Muscle of back (tissue), 11 donors: Measurements from ENCODE around the gene CELSR1. TPM values are rescaled to one million over a fixed set of nuclear protein-coding genes. Genes with fewer than 3 reads are reported as not detected.
A peak's percentile ranks its signal among the peaks of the same experiment; 100 is the strongest.

Source experiments
- DNase-seq, 3 donors: peaks; one replicate each; pipeline versions ENCODE4 v3.0.0 to v3.0.0-alpha.2; 2013
- polyA plus RNA-seq, 10 donors: library from polyadenylated mRNA; unstranded; fragments of 120-200 nt; gene quantifications; one replicate each; pipeline ENCODE4 v1.2.1, GENCODE V29; 2013; ENCODE audit not compliant: insufficient read length in 10 of 10

The CELSR1 gene
- polyA plus RNA-seq, 10 donors: 1.7 to 9.8 (median 3.3) TPM

DNA sequence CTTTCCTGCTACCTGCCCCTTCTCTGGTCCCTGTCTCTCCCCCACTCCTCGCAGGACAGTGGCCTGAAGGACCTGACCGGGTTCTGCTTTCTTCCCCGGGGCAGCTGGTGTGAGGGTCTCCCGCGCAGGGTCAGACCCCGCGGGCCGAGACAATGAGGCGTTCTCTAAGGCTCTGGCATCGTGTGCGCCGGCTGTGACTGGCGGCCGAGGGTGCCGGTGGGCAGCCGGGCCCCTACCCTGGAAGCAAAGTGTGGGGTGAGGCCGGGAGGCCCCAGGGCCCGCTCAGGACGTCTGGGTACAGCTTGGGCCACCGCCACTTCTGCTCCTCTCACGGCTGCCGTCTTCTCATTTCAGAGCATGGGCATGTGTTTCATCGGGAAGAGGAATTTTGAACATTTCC lies 185.7 kb downstream of the CELSR1 start:
- DNase-seq: no peak

DNA sequence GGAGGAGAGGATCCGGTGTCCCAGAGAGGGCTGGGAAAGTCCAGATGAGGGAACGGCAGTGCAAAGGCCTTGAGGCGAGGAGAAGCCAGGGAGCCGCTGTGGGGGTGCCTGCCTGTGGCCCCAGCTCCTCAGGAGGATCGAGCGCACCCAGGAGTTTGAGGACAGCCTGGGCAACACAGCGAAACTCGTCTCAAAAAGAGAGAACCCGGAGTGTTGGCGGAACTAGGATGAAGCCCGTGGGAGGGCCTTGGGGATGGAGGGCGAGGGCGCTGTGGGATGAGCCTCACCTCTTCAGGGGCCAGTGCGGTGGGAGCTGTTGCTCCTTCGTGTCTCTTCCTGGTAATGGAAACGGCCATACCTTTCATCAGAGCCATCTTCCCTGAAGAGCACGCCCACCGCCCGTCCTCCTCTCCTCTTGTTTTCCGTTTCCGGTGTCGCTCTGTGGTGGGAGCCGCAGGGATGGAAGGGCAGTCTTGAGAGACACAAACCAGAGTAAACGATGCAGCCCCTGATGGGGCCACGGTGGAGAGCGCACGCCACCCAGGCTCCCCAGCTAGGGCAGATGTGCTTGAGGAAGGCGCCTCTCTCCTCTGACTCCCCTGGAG lies 186.2 kb downstream of the CELSR1 start:
- DNase-seq: no peak

DNA sequence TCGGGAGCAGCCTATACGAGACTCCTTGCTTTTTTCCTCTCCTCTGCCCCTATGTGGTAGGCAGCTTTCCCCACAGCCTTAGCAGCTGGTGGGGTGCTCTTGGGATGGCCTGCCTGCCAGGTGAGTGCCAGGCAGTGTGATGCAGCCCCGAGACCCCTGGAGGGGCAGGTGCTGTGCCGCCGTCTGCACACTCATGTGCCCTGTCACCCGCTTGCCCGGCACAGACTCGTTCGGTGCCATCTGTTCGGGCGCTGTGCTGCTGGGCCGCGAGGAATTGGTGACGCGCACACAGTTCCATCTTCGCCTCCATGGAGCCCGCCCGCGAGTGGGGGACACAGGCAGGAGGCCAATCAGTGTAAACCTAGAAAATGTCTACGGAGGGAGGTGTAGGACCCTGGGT lies 186.8 kb downstream of the CELSR1 start:
- no peak for DNase-seq

DNA sequence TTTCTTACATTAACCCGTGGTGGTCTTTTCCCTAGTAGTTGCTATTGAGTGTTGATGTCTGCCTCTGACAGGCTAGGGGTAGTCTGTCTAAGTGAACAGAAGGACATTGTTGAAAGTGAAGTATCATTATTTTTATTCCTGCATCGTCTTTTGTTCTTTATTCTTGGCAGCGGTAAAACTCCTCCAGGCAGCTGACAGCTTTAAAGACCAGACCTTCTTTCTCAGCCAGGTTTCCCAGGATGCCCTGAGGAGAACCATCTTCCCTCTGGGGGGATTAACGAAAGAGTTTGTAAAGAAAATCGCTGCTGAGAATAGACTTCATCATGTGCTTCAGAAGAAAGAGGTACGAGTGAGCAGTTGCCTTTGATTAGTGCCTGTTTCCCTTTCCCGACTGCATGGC lies 187.3 kb downstream of the CELSR1 start:
- no peak for DNase-seq

DNA sequence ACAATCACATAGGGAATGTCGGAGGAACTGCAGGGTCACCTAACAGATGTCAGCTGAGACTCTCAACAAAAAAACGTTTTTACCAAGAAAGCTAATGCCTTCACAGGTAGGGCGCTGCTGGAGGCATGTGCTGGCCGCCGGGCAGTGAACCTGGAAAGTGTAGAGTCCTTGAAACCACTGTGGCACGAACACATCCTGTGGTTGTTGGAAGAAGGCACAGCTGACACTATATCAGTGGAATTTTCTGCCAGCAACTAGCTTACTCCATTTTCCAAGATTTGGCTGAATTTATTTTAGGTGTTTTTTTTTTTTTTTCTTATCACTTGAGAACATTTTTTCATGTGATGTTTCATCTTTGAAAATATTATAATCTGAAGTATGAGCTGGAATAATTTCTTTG lies 187.7 kb downstream of the CELSR1 start:
- no peak for DNase-seq

DNA sequence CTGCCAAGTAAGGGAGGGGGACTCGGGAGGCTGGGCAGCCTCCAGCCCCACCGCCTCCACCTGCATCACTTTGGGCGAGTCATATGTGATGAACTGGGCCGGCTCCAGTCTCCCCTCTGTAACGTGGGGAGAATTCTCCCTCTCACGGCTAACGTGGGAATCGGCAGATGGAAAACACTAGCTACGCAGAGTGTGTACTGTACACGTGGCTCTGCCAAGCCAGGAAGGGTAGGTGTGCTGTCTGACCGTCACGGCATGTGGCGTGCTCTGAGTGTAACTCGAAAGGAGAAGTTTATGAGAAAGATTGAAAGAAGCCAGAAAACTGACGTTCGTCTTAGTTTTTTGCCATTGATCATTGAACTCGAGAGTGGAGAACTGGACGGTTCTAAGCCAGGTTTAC lies 188.2 kb downstream of the CELSR1 start:
- no peak for DNase-seq

DNA sequence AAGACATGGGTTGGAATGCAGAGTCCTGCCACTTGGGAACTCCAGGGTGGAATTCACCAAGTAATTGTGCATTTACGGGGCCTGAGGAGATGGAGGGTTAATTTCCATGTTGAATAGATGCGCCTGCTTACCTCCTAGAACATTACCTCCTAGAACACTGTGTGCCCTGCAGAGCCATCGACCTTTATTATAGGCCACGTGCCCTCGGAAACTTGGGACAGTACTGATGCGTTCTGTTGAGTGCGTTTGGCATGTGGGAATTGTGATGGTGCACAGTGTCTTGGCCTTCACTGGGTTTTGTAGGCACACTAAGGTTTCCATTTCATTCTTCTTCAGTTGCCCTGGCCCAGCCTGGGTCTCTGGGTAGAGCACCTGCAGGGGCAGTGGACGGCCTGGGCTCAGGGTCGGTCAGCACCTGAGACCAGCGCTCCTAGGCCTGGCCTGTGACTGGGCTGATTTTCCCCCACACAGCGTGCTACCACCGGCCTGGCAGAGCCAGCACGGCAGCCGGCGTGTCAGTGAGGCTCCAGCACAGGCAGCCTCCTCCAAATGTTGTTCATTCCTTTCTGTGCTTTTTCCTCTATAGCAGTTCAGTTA lies 189.2 kb downstream of the CELSR1 start:
- no peak for DNase-seq

DNA sequence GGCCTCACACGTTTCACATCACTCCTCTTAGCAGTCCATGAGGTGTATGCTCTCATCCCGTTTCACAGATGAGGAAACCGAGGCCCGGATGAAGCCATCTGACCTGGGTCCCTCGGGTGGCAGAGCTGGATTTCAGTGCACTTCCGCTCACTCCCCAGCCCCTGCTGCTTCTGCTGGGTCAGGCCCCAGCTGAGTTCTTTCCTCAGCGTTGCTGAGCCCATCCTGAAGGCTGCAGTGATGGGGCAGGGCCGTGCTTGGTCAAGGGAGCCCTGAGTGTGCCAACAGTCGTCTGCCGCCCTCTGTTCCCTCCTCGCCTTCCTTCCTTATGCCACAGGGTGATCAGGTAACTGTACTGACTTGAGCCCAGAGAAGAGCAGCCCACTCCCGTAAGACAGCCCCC lies 189.8 kb downstream of the CELSR1 start:
- no peak for DNase-seq

DNA sequence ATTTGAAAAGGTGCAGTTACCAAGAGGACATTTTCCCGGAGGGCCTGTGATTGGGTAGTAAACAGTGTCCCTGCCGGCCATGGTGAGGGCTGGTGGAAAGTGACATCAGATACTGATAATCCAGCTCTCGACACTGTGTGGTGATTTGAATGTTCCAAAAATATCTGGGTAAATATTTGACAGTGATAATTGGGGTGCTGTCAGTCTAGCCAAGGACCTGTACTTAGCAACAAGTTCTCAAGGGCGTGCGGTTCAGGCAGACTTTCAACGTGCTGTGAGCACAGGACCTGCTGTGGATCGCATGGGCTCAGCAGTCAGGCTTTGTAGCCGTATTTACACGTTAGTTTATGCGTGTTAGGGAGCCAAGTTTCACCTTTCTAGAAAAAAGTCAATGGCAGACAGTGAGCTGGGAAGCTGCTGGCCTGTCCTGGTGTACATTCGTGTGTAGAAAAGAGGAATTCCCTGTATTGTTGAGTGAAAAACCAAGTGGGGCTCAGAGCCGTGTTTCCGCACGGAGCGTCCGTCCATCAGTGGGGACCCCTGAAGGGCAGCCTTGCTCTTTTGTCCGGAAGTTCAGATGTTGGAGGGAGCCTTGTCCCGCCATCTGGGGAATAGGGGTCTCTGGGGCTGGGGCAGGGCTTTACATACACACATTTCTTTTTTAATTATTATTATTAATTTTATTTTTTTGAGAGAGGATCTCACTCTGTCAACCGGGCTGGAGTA lies 190.6 kb downstream of the CELSR1 start:
- no peak for DNase-seq

DNA sequence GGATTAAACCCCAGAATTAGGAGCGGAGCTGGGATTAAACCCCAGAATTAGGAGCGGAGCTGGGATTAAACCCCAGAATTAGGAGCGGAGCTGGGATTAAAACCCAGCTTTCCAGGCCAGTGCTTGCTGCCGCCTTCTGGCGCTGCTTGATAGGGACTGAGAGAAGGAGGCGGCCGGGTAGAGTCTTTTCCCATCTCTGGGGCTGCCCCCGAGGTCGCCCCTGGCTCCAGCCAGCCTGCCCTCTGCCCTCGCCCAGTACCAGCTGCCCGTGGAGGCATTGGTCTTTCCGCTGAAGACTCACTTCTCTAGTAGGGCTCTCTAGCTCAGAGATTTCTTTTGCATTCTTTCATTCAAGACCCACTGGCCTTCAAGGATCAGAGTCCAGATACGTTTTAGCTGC lies 196.7 kb downstream of the CELSR1 start:
- no peak for DNase-seq

DNA sequence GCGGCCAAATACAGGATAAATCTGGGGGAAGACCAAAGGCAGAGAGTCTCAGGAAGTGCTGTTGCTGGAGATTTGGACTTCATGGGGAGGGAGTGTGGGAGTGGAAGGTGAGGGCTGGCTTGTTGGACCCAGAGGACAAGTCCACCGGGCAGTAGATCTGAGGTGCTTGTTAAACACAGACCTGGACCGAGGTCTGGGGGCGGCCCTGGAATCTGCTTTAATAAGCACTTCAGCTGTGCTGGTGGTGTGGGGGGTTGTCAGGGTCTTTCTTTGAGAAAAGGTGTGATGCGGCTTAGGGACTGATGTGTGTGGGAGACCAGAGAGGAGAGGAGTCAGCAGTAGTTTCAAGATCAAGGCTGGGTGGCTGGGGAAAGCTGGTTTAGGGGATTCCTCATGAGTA lies 197.5 kb downstream of the CELSR1 start:
- DNase-seq: no peak

DNA sequence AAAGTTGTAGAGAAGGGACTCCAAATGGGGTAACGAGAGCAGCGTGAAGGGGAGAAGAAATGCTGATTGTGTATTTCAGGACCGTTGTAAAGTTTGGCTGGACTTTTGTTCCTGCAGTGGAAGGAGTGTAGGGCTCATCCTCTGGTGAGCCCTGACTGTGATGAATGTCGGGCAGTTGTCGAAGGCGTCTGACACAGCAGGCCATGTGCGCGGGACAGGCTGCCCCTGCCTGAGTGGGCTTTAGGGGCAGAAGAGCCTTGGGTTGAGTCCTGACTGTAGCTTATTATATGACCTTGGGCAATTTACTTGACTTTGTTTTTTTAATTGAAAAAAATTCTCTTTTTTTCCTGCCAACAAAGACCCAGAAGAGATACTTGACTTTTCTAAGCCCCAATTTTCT lies 198.8 kb downstream of the CELSR1 start:
- no peak for DNase-seq

DNA sequence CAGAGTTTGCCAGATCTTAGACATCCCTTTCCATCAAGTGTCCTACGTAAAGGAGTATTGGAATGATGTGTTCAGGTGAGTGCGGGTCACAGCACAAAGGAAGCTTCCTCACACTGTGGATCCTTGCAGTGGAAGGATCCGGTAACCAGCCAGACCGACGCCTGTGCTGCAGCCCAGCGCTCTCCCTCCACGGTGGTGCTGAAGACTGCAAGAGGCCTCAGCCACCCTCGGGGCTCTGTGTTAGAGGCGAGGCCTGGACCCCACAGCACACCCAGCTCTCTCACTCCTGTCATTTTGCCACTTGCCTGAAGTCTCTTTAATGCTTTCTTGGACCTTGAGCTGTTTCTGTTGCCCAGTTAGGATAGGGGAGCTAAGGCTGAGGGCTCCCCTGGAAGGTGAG lies 199.6 kb downstream of the CELSR1 start:
- DNase-seq: no peak

DNA sequence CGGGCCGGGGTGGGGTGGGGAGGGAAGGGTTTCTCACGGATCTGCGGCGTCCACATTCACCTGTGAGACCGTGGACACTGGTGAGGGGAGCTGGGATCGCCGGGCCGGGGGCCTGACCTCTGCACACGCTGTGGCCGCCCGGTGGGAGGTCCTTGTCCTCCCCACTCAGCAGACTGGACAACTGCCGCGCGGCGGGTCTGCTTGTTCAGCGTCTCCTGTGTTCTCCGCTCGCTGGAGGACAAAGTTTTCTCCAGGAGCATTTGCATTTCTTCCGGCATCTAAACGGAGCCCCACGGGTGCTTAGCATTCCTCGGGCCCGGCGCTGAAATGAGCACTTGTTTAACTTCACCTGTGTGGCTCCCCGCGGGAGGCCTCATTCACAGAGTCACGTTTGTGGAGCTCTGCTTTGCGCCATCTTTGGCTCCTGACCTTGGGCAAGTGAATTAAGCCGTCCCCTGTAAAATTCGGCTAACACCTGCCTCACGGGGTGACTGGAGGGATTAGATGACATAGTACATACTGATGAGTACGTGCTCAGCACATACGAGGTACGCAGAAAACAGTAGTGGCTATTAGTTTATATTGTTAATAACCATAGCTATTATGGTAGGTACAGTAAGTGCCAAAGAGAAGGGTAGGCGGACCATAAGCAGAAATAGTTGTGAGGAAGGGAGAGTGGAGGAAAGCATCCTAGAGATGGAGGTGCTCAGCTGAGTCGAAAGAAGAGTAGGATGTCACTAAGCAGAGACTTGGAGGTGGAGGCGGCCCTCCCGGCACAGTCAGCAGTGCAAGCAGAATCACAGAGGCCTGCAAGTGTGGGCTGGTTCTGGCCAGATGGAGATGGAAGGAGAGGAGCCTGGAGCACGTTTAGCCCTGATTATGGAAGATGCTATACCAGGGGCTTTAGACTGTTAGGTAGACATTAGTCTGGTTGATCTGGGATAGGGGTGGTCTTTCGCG lies 201.0 kb downstream of the CELSR1 start:
- peak in 1 of 3 donors; percentile 39 for DNase-seq

DNA sequence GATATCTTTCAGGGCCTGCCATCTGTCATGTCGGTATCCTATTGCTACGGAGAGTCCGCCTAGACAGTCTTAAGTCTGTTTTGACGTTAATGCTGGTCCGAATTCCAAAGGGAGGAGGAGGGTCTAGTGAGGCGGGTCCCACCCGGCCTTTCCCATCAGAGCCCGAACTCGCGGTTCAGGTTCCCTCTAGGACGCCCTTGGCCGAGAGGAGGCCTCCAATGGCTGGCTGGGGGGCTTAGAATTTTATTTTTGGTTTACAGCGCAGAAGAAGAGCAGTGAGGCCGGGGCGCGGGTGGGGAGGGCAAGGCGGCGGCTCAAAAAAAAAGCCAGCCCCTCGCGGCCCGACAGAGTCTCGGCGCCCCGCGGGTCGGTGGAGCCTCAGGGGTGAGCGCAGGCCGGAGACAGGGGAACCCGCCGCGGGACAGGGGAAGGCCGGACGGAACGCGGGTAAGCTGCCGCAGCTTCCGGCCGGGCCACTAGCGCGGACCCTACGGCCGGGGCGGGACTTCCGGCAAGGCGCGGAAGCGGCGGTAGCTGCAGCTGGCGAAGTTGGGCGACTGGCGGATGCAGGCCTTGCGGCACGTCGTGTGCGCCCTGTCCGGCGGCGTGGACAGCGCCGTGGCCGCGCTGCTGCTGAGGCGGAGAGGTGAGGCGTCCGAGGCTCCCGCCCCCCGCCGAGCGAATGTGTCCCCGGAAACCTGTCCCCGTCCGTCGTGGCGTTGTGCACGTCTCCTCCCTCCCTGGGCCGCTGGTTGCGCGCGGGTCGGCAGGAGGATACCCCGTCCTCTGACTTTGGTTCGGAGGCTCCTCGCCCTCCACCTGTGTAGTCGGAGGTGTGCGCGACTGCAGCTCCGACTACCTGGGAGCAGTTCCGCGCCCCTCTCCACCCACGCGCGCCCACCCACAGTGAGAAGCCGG lies 202.0 kb downstream of the CELSR1 start, which contains the start of gene TRMU:
TSS of gene TRMU (plus strand) at position 514 of the 918 bp plus-strand sequence. CDS start at position 565, 51 bp downstream.
- DNase-seq: peak; percentile 84 to 95 (median 89)

DNA sequence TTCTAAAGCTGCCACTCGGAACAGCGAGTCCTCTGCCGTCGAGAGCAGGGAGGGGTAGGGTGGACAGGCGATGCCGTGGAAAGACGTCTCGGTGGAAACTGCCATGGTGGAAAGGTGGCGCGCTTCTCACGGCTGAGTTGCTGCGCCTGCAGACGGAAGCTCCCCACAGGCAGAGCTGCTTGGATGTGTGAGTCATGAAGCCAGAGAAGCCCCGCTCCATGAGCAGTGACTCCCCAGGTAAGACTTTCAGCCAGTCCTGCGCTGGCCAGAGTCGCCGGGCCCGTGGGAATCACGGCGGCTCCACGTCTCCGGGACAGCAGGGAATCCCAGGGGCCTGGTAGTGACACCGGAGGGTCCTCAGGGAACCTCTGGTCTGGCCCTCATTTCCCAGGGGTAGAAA lies 205.9 kb downstream of the CELSR1 start:
- DNase-seq: no peak

DNA sequence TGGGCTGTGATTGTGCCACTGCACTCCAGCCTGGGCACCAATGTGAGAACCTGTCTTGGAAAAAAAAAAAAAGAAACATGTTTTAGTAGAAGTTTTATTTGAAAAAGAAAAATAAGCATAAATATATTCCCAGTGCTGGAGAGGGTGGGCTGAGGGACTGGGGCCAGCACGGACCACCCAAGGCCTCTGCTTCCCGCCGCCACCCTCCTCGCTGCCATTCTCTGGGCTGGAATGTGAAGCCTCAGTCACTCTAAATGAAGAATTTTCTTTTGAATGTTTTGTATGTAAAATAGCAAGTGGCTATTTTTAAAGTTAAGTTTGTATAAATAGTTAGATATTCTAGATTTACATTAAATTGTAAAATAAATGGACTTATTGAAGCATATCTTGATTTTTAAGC lies 207.0 kb downstream of the CELSR1 start:
- DNase-seq: no peak

DNA sequence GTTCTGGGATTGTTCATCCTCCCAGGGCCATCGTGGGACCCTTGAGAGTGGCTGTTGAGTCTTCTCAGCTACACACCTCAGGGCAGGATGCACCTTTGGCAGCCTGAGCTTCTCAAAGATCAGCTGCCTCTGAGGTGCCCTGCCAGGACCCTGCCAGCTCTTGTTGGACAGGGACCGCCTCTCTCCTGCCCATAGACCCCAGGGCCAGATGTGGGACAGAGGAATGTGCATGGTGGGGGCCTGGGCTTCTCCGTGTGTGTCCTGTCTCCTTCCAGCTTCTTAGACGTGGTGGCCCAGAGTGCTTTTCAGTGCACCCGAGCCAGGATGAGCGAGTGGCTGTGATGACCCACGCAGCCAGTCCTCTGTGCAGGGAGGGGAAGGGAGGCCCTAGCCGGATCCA lies 207.8 kb downstream of the CELSR1 start:
- DNase-seq: no peak

DNA sequence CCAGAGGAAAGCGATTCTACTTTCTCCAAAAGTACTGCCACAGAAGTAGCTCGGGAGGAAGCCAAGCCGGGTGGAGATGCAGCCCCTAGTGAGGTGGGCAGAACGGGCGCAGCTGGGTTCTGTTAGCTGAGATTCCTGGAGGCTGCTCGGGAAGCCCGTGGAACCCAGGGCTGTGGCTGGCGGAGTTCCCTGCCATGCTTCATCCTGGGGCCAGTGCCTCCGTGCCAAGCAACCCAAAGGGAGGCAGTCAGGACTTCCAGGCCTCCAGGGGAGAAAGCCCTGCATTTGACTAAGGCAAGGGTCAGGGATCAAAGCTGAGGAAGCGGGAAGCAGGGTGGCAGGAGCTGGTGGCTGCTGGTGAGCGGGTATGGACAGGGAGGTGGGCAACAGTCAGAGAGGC lies 208.6 kb downstream of the CELSR1 start:
- DNase-seq: no peak

DNA sequence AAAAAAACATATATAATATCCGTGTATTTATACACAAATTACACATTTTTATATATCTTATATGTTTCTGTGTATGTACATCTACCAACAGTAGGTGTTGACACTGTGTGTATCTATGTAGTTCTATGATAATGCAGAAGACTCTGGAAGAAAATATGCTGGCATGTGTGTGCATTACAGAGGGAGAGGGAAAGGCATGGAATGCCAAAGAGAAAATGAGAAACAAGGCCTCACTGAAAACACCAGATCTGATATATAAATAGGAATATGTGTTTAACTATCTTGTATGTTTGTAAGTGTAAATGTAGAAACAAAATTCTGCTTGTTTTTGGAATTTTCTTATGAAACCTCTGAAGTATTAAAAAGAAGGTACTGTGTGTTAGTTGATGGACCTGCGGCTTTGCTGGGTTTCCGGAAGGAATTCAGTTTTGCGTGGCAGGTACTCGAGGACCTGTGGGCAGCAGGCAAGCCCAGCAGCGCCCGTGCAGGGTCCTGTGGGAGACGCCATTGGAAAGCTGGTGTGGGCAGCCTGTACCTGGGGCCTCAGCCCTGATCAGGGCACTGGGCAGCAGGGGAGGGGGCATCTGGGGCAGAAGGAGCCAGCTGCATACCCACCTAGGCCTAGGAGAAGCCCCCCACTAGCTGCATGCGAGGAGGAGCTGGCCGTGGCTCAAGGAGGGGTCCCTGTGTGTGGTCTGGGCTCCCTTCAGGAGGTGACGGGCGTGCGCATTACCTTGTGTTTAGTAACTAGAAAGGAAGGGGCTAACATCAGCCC lies 209.5 kb downstream of the CELSR1 start:
- no peak for DNase-seq
